Measurements from ENCODE around the gene DOK6. TPM values are rescaled to one million over a fixed set of nuclear protein-coding genes. Genes with fewer than 3 reads are reported as not detected.

DOK6 gene
- total RNA-seq, 1 experiment from 2014 or later = not detected

- intact Hi-C loops (cut with micrococcal nuclease; ENCODE audit: unreplicated experiment) = no loop called here
- Mint-ChIP-seq H3K36me3 (ENCODE audit: insufficient read depth, unreplicated experiment) (no peaks in the 10 kb centered on the region), H3K27ac (ENCODE audit: unreplicated experiment) (no peak overlapping the region), H3K4me3 (ENCODE audit: low read depth, unreplicated experiment) (no peak overlapping the region), H3K4me1 (ENCODE audit: low read depth, unreplicated experiment) (no peaks in the 10 kb centered on the region), H3K27me3 (ENCODE audit: unreplicated experiment) (no peaks in the 10 kb centered on the region), H3K9me3 (ENCODE audit: low read depth, unreplicated experiment) (no peaks in the 10 kb centered on the region)
- no peak for DNase-seq
- BruUV-seq (replicated peaks) = no TSS peak
- CTCF ChIA-PET = no interaction called here
- TF ChIP-seq CTCF (IDR thresholded peaks at IDR 0.05; ENCODE audit: unreplicated experiment) = no peak
Measured at GRCh38 chr18:69897397-69898108, 496.9 kb downstream of the DOK6 start.

- Mint-ChIP-seq H3K4me3 (ENCODE audit: low read depth, unreplicated experiment) (no peak overlapping the region), H3K4me1 (ENCODE audit: low read depth, unreplicated experiment) (no peaks in the 10 kb centered on the region), H3K27me3 (ENCODE audit: unreplicated experiment) (no peaks in the 10 kb centered on the region), H3K27ac (ENCODE audit: unreplicated experiment) (no peak overlapping the region), H3K36me3 (ENCODE audit: insufficient read depth, unreplicated experiment) (no peaks in the 10 kb centered on the region), H3K9me3 (ENCODE audit: low read depth, unreplicated experiment) (no peaks in the 10 kb centered on the region)
- BruUV-seq (replicated peaks) = no TSS peak
- intact Hi-C loops (cut with micrococcal nuclease; ENCODE audit: unreplicated experiment) = no loop called here
- TF ChIP-seq CTCF (IDR thresholded peaks at IDR 0.05; ENCODE audit: unreplicated experiment) = no peak
- no peak for DNase-seq
- CTCF ChIA-PET = interaction anchor here (0.6 kb wide), 1 partner anchor 233 kb away, joined by 3 read pairs; no protein-coding TSS in a partner anchor
Measured at GRCh38 chr18:69898241-69898861, 497.7 kb downstream of the DOK6 start.

Measured in Calu3 (cell line).